ENCODE results near the gene NR3C1. TPM values are rescaled to one million over a fixed set of nuclear protein-coding genes. Genes with fewer than 3 reads are reported as not detected.

Gene NR3C1
- total RNA-seq, 3 donors from 2014 or later (not counting 1 experiment from before 2014, with no cell fraction given), result 147 to 168 (median 165) TPM

- 90% methylated on average over 5 of the region's 5 CpGs for WGBS (ENCODE audit: insufficient coverage)
Observed at GRCh38 chr5:143239882-143240518, 163.5 kb downstream of the NR3C1 start.

GRCh38 chr5:143238620-143239019, 164.9 kb downstream of the NR3C1 start:
- H3K4me1 ChIP-seq (ENCODE audit: control insufficient read depth, insufficient read depth, low read length), result no peaks in the 10 kb centered on the region
- Mint-ChIP-seq H3K9me3 (no peaks in the 10 kb centered on the region), H3K27ac (no peak overlapping the region), H3K4me3 (no peak overlapping the region), H3K36me3 (no peaks in the 10 kb centered on the region), H3K4me1 (no peaks in the 10 kb centered on the region), H3K27me3 (ENCODE audit: low read depth in 2 of 2) (no peaks in the 10 kb centered on the region)
- ATAC-seq, result no peak
- TF ChIP-seq CTCF (IDR thresholded peaks at IDR 0.05), result no peak
- H3K27ac ChIP-seq (ENCODE audit: low read length), result no peak overlapping the region
- no peaks in the 10 kb centered on the region for H3K27me3 ChIP-seq (ENCODE audit: control insufficient read depth, insufficient read depth, low read length)
- no peak overlapping the region for H3K4me3 ChIP-seq (ENCODE audit: low read length)
- intact Hi-C loops (cut with micrococcal nuclease), result no loop called here
- H3K36me3 ChIP-seq (ENCODE audit: control insufficient read depth, insufficient read depth, low read length), result no peaks in the 10 kb centered on the region
- WGBS (ENCODE audit: insufficient coverage), result 96% methylated on average over 2 of the region's 2 CpGs
- DNase-seq, result no peak
- no peaks in the 10 kb centered on the region for H3K9me3 ChIP-seq (ENCODE audit: control insufficient read depth, insufficient read depth, low read length)

More at GRCh38 chr5:143239882-143240518, 163.5 kb downstream of the NR3C1 start:
- no peaks in the 10 kb centered on the region for H3K27me3 Mint-ChIP-seq (ENCODE audit: low read depth in 2 of 2)
- no peak overlapping the region for H3K27ac ChIP-seq (ENCODE audit: low read length)
- no peaks in the 10 kb centered on the region for H3K27me3 ChIP-seq (ENCODE audit: control insufficient read depth, insufficient read depth, low read length)
- ATAC-seq (no peak), DNase-seq (no peak)
- H3K36me3 ChIP-seq (ENCODE audit: control insufficient read depth, insufficient read depth, low read length), result no peaks in the 10 kb centered on the region
- no peak overlapping the region for H3K4me3 ChIP-seq (ENCODE audit: low read length)
- H3K36me3 Mint-ChIP-seq, result no peaks in the 10 kb centered on the region
- no peak overlapping the region for H3K4me3 Mint-ChIP-seq
- no peaks in the 10 kb centered on the region for H3K4me1 Mint-ChIP-seq
- intact Hi-C loops (cut with micrococcal nuclease), result no loop called here
- H3K4me1 ChIP-seq (ENCODE audit: control insufficient read depth, insufficient read depth, low read length), result no peaks in the 10 kb centered on the region
- H3K9me3 ChIP-seq (ENCODE audit: control insufficient read depth, insufficient read depth, low read length), result no peaks in the 10 kb centered on the region
- H3K9me3 Mint-ChIP-seq, result no peaks in the 10 kb centered on the region
- H3K27ac Mint-ChIP-seq, result no peak overlapping the region
- no peak for TF ChIP-seq CTCF (IDR thresholded peaks at IDR 0.05)

DNA sequence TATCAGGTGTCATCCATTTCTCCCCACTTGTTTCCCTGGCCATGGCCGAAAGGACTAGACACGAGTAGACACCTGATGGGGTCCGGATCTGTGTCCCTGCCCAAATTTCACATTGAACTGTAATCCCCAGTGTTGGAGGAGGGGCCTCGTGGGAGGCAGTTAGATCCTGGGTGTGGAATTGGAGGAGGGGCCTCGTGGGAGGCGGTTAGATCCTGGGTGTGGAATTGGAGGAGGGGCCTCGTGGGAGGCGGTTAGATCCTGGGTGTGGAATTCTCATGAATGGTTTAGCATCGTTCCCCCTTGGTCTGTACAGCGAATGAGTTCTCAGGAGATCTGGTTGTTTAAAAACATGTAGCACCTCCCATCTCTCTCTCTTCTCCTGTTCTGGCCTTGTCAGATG, 165.8 kb downstream of the NR3C1 start:
- no peaks in the 10 kb centered on the region for H3K27me3 Mint-ChIP-seq (ENCODE audit: low read depth in 2 of 2)
- no peaks in the 10 kb centered on the region for H3K27me3 ChIP-seq (ENCODE audit: control insufficient read depth, insufficient read depth, low read length)
- intact Hi-C loops (cut with micrococcal nuclease), result no loop called here
- H3K4me1 Mint-ChIP-seq, result no peaks in the 10 kb centered on the region
- no peaks in the 10 kb centered on the region for H3K4me1 ChIP-seq (ENCODE audit: control insufficient read depth, insufficient read depth, low read length)
- no peak overlapping the region for H3K4me3 ChIP-seq (ENCODE audit: low read length)
- no peaks in the 10 kb centered on the region for H3K36me3 Mint-ChIP-seq
- no peaks in the 10 kb centered on the region for H3K36me3 ChIP-seq (ENCODE audit: control insufficient read depth, insufficient read depth, low read length)
- H3K27ac Mint-ChIP-seq, result no peak overlapping the region
- ATAC-seq, result no peak
- H3K9me3 ChIP-seq (ENCODE audit: control insufficient read depth, insufficient read depth, low read length), result no peaks in the 10 kb centered on the region
- no peak for DNase-seq
- TF ChIP-seq CTCF (IDR thresholded peaks at IDR 0.05), result no peak
- WGBS (ENCODE audit: insufficient coverage), result 93% methylated on average over 10 of the region's 10 CpGs
- H3K4me3 Mint-ChIP-seq, result no peak overlapping the region
- H3K27ac ChIP-seq (ENCODE audit: low read length), result no peak overlapping the region
- H3K9me3 Mint-ChIP-seq, result no peaks in the 10 kb centered on the region

DNA sequence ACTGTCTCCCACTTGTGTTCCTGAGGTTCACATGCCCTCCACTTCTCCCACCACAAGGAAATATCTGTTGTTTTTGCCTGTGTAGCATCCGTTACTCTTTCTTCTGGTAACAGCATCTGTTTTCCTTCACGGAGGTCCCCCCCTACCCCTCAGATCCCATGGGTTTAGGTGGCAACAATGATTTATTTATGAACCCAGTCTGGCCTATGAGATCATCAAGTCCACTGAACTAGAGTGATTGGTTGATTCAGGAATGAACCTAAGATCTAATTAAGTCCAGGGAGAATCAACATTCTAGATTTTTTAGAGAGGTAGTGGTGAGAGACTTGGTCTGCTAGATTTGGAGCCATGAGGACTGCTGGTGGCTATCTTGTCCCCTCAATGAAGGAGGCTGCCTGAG, 166.8 kb downstream of the NR3C1 start:
- Mint-ChIP-seq H3K27me3 (ENCODE audit: low read depth in 2 of 2) (no peaks in the 10 kb centered on the region), H3K36me3 (no peaks in the 10 kb centered on the region), H3K9me3 (no peaks in the 10 kb centered on the region), H3K4me3 (no peak overlapping the region), H3K4me1 (peaks cover 0 to 4% of the 10 kb centered on the region in 2 donors), H3K27ac (no peak overlapping the region)
- DNase-seq, result no peak
- H3K4me3 ChIP-seq (ENCODE audit: low read length), result no peak overlapping the region
- 100% methylated on average over 2 of the region's 2 CpGs for WGBS (ENCODE audit: insufficient coverage)
- no peaks in the 10 kb centered on the region for H3K4me1 ChIP-seq (ENCODE audit: control insufficient read depth, insufficient read depth, low read length)
- no peak for TF ChIP-seq CTCF (IDR thresholded peaks at IDR 0.05)
- no peak for ATAC-seq
- intact Hi-C loops (cut with micrococcal nuclease), result no loop called here
- H3K27me3 ChIP-seq (ENCODE audit: control insufficient read depth, insufficient read depth, low read length), result no peaks in the 10 kb centered on the region
- H3K9me3 ChIP-seq (ENCODE audit: control insufficient read depth, insufficient read depth, low read length), result no peaks in the 10 kb centered on the region
- no peaks in the 10 kb centered on the region for H3K36me3 ChIP-seq (ENCODE audit: control insufficient read depth, insufficient read depth, low read length)
- H3K27ac ChIP-seq (ENCODE audit: low read length), result no peak overlapping the region

All from natural killer cell (primary cell).